Adipocyte (in vitro differentiated cells): ENCODE results near the gene MAN1A1.

Experiments used
- DNase-seq: peaks from one replicate; pipeline ENCODE4 v3.0.0-alpha.2; 2015; ENCODE audit warnings: low read depth
- H3K27me3 ChIP-seq: replicated peaks from 2 replicates; pipeline ENCODE4 v1.7.0; 2013; ENCODE audit warnings: mild to moderate bottlenecking, low read length, moderate library complexity; ENCODE audit not compliant: control insufficient read depth, insufficient read depth
- H3K36me3 ChIP-seq: 2 replicates; pipeline ENCODE4 v1.7.0; 2013; ENCODE audit warnings: low read length, mild to moderate bottlenecking, moderate library complexity; ENCODE audit not compliant: control insufficient read depth, insufficient read depth, severe bottlenecking
- H3K4me1 ChIP-seq: 2 replicates; pipeline ENCODE4 v1.7.0; 2013; ENCODE audit warnings: mild to moderate bottlenecking, low read length, moderate library complexity; ENCODE audit not compliant: control insufficient read depth, insufficient read depth
- H3K4me3 ChIP-seq: 2 replicates; pipeline ENCODE4 v1.7.0; 2013; ENCODE audit warnings: mild to moderate bottlenecking, low read length, moderate library complexity
- H3K9ac ChIP-seq: 2 replicates; pipeline ENCODE4 v1.7.0; 2013; ENCODE audit warnings: mild to moderate bottlenecking, low read length, moderate library complexity
- H3K9me3 ChIP-seq: 2 replicates; pipeline ENCODE4 v1.7.0; 2013; ENCODE audit warnings: mild to moderate bottlenecking, low read length, moderate library complexity; ENCODE audit not compliant: control insufficient read depth

The MAN1A1 gene

GRCh38 chr6:119204719-119205118, 144.8 kb downstream of the MAN1A1 start:
- H3K27me3 ChIP-seq, result no peaks in the 10 kb centered on the region

GRCh38 chr6:119201480-119201879, 148.1 kb downstream of the MAN1A1 start:
- DNase-seq, result no peak
- Histone ChIP-seq H3K27me3 (no peaks in the 10 kb centered on the region), H3K4me1 (no peaks in the 10 kb centered on the region), H3K9ac (no peak overlapping the region), H3K9me3 (no peaks in the 10 kb centered on the region), H3K4me3 (no peak overlapping the region), H3K36me3 (peaks cover 81% of the 10 kb centered on the region)

More at GRCh38 chr6:119204719-119205118, 144.8 kb downstream of the MAN1A1 start:
- Histone ChIP-seq H3K9ac (no peak overlapping the region), H3K9me3 (no peaks in the 10 kb centered on the region), H3K4me1 (peaks cover 22% of the 10 kb centered on the region), H3K36me3 (peaks cover 57% of the 10 kb centered on the region), H3K4me3 (no peak overlapping the region)
- no peak for DNase-seq

GRCh38 chr6:119200512-119201175, 148.9 kb downstream of the MAN1A1 start:
- no peak for DNase-seq
- Histone ChIP-seq H3K9me3 (no peaks in the 10 kb centered on the region), H3K4me3 (no peak overlapping the region), H3K27me3 (no peaks in the 10 kb centered on the region), H3K36me3 (peaks cover 83% of the 10 kb centered on the region), H3K9ac (no peak overlapping the region), H3K4me1 (no peaks in the 10 kb centered on the region)

- H3K4me3 ChIP-seq, result no peak overlapping the region
These were observed 152.3 kb downstream of the MAN1A1 start for GRCh38 chr6:119197271-119197670.

GRCh38 chr6:119196715-119197114, 152.8 kb downstream of the MAN1A1 start:
- DNase-seq, result no peak
- Histone ChIP-seq H3K4me1 (no peaks in the 10 kb centered on the region), H3K9me3 (no peaks in the 10 kb centered on the region), H3K9ac (no peak overlapping the region), H3K4me3 (no peak overlapping the region), H3K27me3 (no peaks in the 10 kb centered on the region), H3K36me3 (peaks cover 86% of the 10 kb centered on the region)

More at GRCh38 chr6:119197271-119197670, 152.3 kb downstream of the MAN1A1 start:
- H3K36me3 ChIP-seq, result peaks cover 84% of the 10 kb centered on the region
- H3K9ac ChIP-seq, result no peak overlapping the region
- H3K4me1 ChIP-seq, result no peaks in the 10 kb centered on the region
- H3K9me3 ChIP-seq, result no peaks in the 10 kb centered on the region
- DNase-seq, result no peak
- H3K27me3 ChIP-seq, result no peaks in the 10 kb centered on the region

GRCh38 chr6:119195848-119196247, 153.7 kb downstream of the MAN1A1 start:
- H3K4me1 ChIP-seq, result no peaks in the 10 kb centered on the region
- H3K36me3 ChIP-seq, result peaks cover 86% of the 10 kb centered on the region
- no peak overlapping the region for H3K9ac ChIP-seq
- DNase-seq, result peak; percentile 35
- H3K4me3 ChIP-seq, result no peak overlapping the region
- no peaks in the 10 kb centered on the region for H3K9me3 ChIP-seq
- H3K27me3 ChIP-seq, result no peaks in the 10 kb centered on the region

GRCh38 chr6:119195204-119195603, 154.4 kb downstream of the MAN1A1 start:
- peaks cover 85% of the 10 kb centered on the region for H3K36me3 ChIP-seq
- DNase-seq, result no peak

GRCh38 chr6:119193707-119194106, 155.9 kb downstream of the MAN1A1 start:
- Histone ChIP-seq H3K4me3 (no peak overlapping the region), H3K9me3 (no peaks in the 10 kb centered on the region), H3K9ac (no peak overlapping the region), H3K4me1 (no peaks in the 10 kb centered on the region), H3K36me3 (peaks cover 85% of the 10 kb centered on the region), H3K27me3 (no peaks in the 10 kb centered on the region)
- no peak for DNase-seq

More at GRCh38 chr6:119195204-119195603, 154.4 kb downstream of the MAN1A1 start:
- Histone ChIP-seq H3K9me3 (no peaks in the 10 kb centered on the region), H3K4me3 (no peak overlapping the region), H3K9ac (no peak overlapping the region), H3K4me1 (no peaks in the 10 kb centered on the region), H3K27me3 (no peaks in the 10 kb centered on the region)

- no peak for DNase-seq
These were observed 157.4 kb downstream of the MAN1A1 start for GRCh38 chr6:119192200-119192599.

GRCh38 chr6:119190176-119190575, 159.4 kb downstream of the MAN1A1 start:
- Histone ChIP-seq H3K9me3 (no peaks in the 10 kb centered on the region), H3K4me1 (no peaks in the 10 kb centered on the region), H3K4me3 (no peak overlapping the region), H3K27me3 (no peaks in the 10 kb centered on the region), H3K36me3 (peaks cover 92% of the 10 kb centered on the region), H3K9ac (no peak overlapping the region)
- DNase-seq, result no peak

More at GRCh38 chr6:119192200-119192599, 157.4 kb downstream of the MAN1A1 start:
- Histone ChIP-seq H3K36me3 (peaks cover 93% of the 10 kb centered on the region), H3K27me3 (no peaks in the 10 kb centered on the region), H3K9me3 (no peaks in the 10 kb centered on the region), H3K4me3 (no peak overlapping the region), H3K9ac (no peak overlapping the region), H3K4me1 (no peaks in the 10 kb centered on the region)

- peaks cover 96% of the 10 kb centered on the region for H3K36me3 ChIP-seq
- H3K27me3 ChIP-seq, result no peaks in the 10 kb centered on the region
- H3K9me3 ChIP-seq, result no peaks in the 10 kb centered on the region
- H3K9ac ChIP-seq, result no peak overlapping the region
- DNase-seq, result no peak
- no peaks in the 10 kb centered on the region for H3K4me1 ChIP-seq
- H3K4me3 ChIP-seq, result no peak overlapping the region
These were observed 160.1 kb downstream of the MAN1A1 start for GRCh38 chr6:119189498-119189897.

- Histone ChIP-seq H3K36me3 (peaks cover 90% of the 10 kb centered on the region), H3K9ac (no peak overlapping the region), H3K9me3 (no peaks in the 10 kb centered on the region), H3K4me1 (no peaks in the 10 kb centered on the region), H3K27me3 (no peaks in the 10 kb centered on the region), H3K4me3 (no peak overlapping the region)
- DNase-seq, result no peak
These were observed 162.0 kb downstream of the MAN1A1 start for GRCh38 chr6:119187596-119187995.
